ENCODE results near the gene ADGRG3. TPM values are rescaled to one million over a fixed set of nuclear protein-coding genes. Genes with fewer than 3 reads are reported as not detected.

The ADGRG3 gene
- total RNA-seq, 1 donor from 2014 or later: 7.7 TPM

GRCh38 chr16:57675741-57676551 is 7.8 kb downstream of the ADGRG3 start:
- ATAC-seq: no peak
- H3K27ac ChIP-seq: no peak overlapping the region

GRCh38 chr16:57676553-57677085 is 8.5 kb downstream of the ADGRG3 start:
- Histone ChIP-seq H3K9me3 (no peaks in the 10 kb centered on the region), H3K27ac (peak overlapping the region; percentile 36), H3K4me3 (no peak overlapping the region), H3K4me1 (no peaks in the 10 kb centered on the region), H3K36me3 (no peaks in the 10 kb centered on the region), H3K27me3 (ENCODE audit: low read depth) (no peaks in the 10 kb centered on the region)
- no peak for DNase-seq
- no peak for TF ChIP-seq CTCF (IDR thresholded peaks at IDR 0.05)
- ATAC-seq: no peak
- intact Hi-C loops (cut with DNase I): no loop called here

More at GRCh38 chr16:57675741-57676551, 7.8 kb downstream of the ADGRG3 start:
- no peaks in the 10 kb centered on the region for H3K4me1 ChIP-seq
- TF ChIP-seq CTCF (IDR thresholded peaks at IDR 0.05): no peak
- H3K36me3 ChIP-seq: no peaks in the 10 kb centered on the region
- intact Hi-C loops (cut with DNase I): no loop called here
- no peaks in the 10 kb centered on the region for H3K9me3 ChIP-seq
- DNase-seq: no peak
- H3K27me3 ChIP-seq (ENCODE audit: low read depth): no peaks in the 10 kb centered on the region
- no peak overlapping the region for H3K4me3 ChIP-seq

GRCh38 chr16:57677622-57678369 is 9.7 kb downstream of the ADGRG3 start:
- Histone ChIP-seq H3K9me3 (no peaks in the 10 kb centered on the region), H3K4me1 (no peaks in the 10 kb centered on the region), H3K36me3 (no peaks in the 10 kb centered on the region), H3K27ac (no peak overlapping the region), H3K27me3 (ENCODE audit: low read depth) (no peaks in the 10 kb centered on the region), H3K4me3 (no peak overlapping the region)
- no peak for TF ChIP-seq CTCF (IDR thresholded peaks at IDR 0.05)
- no peak for DNase-seq
- intact Hi-C loops (cut with DNase I): no loop called here
- peak in 1 of 2 donors; percentile 29 for ATAC-seq

- no peak overlapping the region for H3K4me3 ChIP-seq
- no peaks in the 10 kb centered on the region for H3K36me3 ChIP-seq
- no peaks in the 10 kb centered on the region for H3K4me1 ChIP-seq
- H3K27ac ChIP-seq: no peak overlapping the region
- no peak for TF ChIP-seq CTCF (IDR thresholded peaks at IDR 0.05)
- ATAC-seq (no peak), DNase-seq (no peak)
- H3K9me3 ChIP-seq: no peaks in the 10 kb centered on the region
- no peaks in the 10 kb centered on the region for H3K27me3 ChIP-seq (ENCODE audit: low read depth)
- intact Hi-C loops (cut with DNase I): no loop called here
Observed at GRCh38 chr16:57679016-57679415, 10.9 kb downstream of the ADGRG3 start.

GRCh38 chr16:57679767-57680482 is 11.8 kb downstream of the ADGRG3 start:
- H3K4me3 ChIP-seq: no peak overlapping the region
- ATAC-seq: no peak
- H3K36me3 ChIP-seq: no peaks in the 10 kb centered on the region
- no peak for TF ChIP-seq CTCF (IDR thresholded peaks at IDR 0.05)
- DNase-seq: no peak
- no peaks in the 10 kb centered on the region for H3K4me1 ChIP-seq
- H3K27me3 ChIP-seq (ENCODE audit: low read depth): no peaks in the 10 kb centered on the region
- H3K27ac ChIP-seq: no peak overlapping the region
- no peaks in the 10 kb centered on the region for H3K9me3 ChIP-seq
- intact Hi-C loops (cut with DNase I): no loop called here
